GM19043 (cell line): ENCODE measurements around the gene GPR150.

Experiments used
- ATAC-seq: cut with Tn5 transposase; IDR thresholded peaks from one replicate; pipeline ENCODE4 v1.9.1; 2021; ENCODE audit warnings: low read depth; ENCODE audit not compliant: unreplicated experiment

The GPR150 gene

GRCh38 chr5:95647886-95648860 lies 28.3 kb downstream of the GPR150 start:
- no peak for ATAC-seq

- ATAC-seq: no peak
Observed at GRCh38 chr5:95649274-95649673, 29.4 kb downstream of the GPR150 start.

- ATAC-seq: no peak
Observed at GRCh38 chr5:95649842-95650620, 30.1 kb downstream of the GPR150 start.

- ATAC-seq: no peak
Observed at GRCh38 chr5:95652849-95653248, 33.0 kb downstream of the GPR150 start.

GRCh38 chr5:95654196-95654595 lies 34.3 kb downstream of the GPR150 start:
- ATAC-seq: no peak

GRCh38 chr5:95655575-95655974 lies 35.7 kb downstream of the GPR150 start:
- ATAC-seq: no peak

GRCh38 chr5:95660060-95660459 lies 40.2 kb downstream of the GPR150 start:
- ATAC-seq: no peak

GRCh38 chr5:95662946-95663345 lies 43.1 kb downstream of the GPR150 start:
- no peak for ATAC-seq

GRCh38 chr5:95664204-95664786 lies 44.4 kb downstream of the GPR150 start:
- no peak for ATAC-seq

- ATAC-seq: no peak
Observed at GRCh38 chr5:95667061-95667618, 47.3 kb downstream of the GPR150 start.

GRCh38 chr5:95667678-95668077 lies 47.8 kb downstream of the GPR150 start:
- no peak for ATAC-seq

GRCh38 chr5:95668216-95668615 lies 48.3 kb downstream of the GPR150 start:
- ATAC-seq: no peak

GRCh38 chr5:95668728-95669127 lies 48.8 kb downstream of the GPR150 start:
- no peak for ATAC-seq

- ATAC-seq: no peak
Observed at GRCh38 chr5:95669540-95669939, 49.7 kb downstream of the GPR150 start.

- no peak for ATAC-seq
Observed at GRCh38 chr5:95669985-95670384, 50.1 kb downstream of the GPR150 start.

GRCh38 chr5:95670568-95670967 lies 50.7 kb downstream of the GPR150 start:
- no peak for ATAC-seq
